GM18526 (cell line): Measurements from ENCODE around the gene PCDHA7.
"Not testable (repeated sequence)": the region's sequence is repeated elsewhere in the genome, so short reads cannot be mapped to it uniquely, and the experiment has no call there.

Source experiments
- POLR2A ChIP-seq: IDR thresholded peaks from 3 replicates; pipeline ENCODE4 v1.6.1; 2011; ENCODE audit not compliant: insufficient read length; ENCODE audit errors: extremely low read depth

Gene PCDHA7

DNA sequence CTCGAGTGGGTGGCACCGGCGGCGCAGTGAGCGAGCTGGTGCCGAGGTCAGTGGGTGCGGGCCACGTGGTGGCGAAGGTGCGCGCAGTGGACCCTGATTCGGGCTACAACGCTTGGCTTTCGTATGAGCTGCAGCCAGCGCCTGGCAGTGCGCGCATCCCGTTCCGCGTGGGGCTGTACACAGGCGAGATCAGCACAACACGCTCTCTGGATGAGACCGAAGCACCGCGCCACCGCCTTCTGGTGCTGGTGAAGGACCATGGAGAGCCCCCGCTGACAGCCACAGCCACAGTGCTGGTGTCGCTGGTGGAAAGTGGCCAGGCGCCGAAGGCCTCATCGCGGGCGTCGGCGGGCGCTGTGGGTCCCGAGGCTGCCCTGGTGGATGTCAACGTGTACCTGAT lies 10.6 kb upstream of the PCDHA7 start:
- no peak for TF ChIP-seq POLR2A

DNA sequence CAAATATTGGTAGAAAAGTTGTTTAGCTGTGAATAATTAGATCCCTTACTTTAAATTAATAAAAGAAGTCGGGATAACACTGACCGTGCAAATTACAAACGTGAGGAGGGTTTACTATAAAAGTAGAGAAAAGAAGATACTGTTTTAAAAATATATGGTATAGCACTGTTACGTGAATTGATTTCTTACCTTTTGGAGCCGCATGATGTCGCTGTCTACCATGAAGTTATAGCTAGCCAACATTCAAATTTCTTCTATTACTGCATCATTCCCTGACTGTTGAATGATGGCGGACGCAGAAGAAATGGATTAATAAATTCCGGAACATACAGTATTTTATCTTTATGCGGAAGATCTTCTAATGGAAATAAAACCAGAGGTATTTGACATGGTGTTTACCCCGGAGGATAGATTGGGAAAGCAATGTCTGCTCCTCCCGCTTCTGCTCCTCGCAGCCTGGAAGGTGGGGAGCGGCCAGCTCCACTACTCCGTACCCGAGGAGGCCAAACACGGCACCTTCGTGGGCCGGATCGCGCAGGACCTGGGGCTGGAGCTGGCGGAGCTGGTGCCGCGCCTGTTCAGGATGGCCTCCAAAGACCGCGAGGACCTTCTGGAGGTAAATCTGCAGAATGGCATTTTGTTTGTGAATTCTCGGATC lies 6.2 kb upstream of the PCDHA7 start, which contains the start of gene PCDHA6:
TSS of gene PCDHA6 (plus strand) at position 257 of the 658 bp plus-strand sequence. CDS start at position 389, 132 bp downstream.
- TF ChIP-seq POLR2A, result no peak

DNA sequence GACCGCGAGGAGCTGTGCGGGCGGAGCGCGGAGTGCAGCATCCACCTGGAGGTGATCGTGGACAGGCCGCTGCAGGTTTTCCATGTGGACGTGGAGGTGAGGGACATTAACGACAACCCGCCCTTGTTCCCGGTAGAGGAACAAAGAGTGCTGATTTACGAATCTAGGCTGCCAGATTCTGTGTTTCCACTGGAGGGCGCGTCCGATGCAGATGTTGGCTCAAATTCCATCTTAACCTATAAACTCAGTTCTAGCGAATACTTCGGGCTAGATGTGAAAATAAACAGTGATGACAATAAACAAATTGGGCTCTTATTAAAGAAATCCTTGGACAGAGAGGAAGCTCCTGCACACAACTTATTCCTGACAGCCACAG lies 5.7 kb upstream of the PCDHA7 start:
- no peak for TF ChIP-seq POLR2A

DNA sequence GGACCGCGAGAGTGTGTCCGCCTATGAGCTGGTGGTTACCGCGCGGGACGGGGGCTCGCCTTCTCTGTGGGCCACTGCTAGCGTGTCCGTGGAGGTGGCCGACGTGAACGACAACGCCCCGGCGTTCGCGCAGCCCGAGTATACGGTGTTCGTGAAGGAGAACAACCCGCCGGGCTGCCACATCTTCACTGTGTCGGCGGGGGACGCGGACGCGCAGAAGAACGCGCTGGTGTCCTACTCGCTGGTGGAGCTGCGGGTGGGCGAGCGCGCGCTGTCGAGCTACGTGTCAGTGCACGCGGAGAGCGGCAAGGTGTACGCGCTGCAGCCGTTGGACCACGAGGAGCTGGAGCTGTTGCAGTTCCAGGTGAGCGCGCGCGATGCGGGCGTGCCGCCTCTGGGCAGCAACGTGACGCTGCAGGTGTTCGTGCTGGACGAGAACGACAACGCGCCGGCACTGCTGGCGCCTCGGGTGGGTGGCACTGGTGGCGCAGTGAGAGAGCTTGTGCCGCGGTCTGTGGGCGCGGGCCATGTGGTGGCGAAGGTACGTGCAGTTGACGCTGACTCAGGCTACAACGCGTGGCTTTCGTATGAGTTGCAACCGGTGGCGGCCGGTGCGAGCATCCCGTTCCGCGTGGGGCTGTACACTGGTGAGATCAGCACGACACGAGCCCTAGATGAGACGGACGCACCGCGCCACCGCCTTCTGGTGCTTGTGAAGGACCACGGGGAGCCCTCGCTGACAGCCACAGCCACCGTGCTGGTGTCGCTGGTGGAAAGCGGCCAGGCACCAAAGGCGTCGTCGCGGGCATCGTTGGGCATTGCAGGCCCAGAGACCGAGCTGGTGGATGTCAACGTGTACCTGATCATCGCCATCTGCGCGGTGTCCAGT lies 1.8 kb downstream of the PCDHA7 start:
- no peak for TF ChIP-seq POLR2A

DNA sequence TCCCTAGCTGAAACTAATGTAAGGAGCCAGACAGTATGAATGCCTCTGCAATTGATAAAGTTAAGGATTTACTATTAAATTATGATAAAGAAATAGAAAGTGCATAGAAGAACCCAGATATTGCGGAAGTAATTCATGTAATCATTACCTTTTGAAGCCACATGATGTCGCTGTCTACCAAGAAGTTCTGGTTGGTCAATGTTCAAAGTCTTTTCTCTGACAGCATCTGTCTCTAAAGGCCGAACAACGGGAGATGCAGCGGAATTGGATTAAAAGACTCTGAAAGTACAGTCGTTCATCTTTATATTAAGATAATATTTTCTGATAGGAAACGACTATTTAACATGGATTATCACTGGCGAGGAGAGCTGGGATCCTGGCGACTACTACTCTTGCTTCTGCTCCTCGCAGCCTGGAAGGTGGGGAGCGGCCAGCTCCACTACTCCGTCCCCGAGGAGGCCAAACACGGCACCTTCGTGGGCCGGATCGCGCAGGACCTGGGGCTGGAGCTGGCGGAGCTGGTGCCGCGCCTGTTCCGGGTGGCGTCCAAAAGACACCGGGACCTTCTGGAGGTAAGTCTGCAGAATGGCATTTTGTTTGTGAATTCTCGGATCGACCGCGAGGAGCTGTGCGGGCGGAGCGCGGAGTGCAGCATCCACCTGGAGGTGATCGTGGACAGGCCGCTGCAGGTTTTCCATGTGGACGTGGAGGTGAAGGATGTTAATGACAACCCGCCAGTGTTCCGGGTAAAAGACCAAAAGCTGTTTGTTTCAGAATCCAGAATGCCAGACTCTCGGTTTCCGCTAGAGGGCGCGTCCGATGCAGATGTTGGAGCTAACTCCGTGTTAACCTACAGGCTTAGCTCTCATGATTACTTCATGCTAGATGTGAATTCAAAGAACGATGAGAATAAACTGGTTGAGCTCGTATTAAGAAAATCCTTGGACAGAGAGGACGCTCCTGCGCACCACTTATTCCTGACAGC lies 7.2 kb downstream of the PCDHA7 start, which contains the start of gene PCDHA8:
TSS of gene PCDHA8 (plus strand) at position 210 of the 985 bp plus-strand sequence. CDS start at position 345, 135 bp downstream.
- TF ChIP-seq POLR2A, result no peak

DNA sequence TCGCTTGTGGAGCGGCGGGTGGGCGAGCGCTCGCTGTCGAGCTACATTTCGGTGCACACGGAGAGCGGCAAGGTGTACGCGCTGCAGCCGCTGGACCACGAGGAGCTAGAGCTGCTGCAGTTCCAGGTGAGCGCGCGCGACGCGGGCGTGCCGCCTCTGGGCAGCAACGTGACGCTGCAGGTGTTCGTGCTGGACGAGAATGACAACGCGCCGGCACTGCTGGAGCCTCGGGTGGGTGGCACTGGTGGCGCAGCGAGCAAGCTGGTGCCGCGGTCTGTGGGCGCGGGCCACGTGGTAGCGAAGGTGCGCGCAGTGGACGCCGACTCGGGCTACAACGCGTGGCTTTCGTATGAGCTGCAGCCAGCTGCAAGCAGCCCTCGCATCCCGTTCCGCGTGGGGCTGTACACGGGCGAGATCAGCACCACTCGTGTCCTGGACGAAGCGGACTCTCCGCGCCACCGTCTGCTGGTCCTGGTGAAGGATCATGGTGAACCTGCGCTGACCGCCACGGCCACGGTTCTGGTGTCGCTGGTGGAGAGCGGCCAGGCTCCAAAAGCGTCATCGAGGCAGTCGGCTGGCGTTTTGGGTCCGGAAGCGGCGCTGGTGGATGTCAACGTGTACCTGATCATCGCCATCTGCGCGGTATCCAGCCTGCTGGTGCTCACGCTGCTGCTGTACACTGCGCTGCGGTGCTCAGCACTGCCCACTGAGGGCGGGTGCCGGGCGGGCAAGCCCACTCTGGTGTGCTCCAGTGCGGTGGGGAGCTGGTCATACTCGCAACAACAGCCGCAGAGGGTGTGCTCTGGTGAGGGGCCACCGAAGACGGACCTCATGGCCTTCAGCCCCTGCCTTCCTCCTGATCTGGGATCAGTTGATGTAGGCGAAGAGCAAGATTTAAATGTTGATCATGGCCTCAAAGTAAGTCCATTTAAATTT lies 9.0 kb downstream of the PCDHA7 start:
- no peak for TF ChIP-seq POLR2A

DNA sequence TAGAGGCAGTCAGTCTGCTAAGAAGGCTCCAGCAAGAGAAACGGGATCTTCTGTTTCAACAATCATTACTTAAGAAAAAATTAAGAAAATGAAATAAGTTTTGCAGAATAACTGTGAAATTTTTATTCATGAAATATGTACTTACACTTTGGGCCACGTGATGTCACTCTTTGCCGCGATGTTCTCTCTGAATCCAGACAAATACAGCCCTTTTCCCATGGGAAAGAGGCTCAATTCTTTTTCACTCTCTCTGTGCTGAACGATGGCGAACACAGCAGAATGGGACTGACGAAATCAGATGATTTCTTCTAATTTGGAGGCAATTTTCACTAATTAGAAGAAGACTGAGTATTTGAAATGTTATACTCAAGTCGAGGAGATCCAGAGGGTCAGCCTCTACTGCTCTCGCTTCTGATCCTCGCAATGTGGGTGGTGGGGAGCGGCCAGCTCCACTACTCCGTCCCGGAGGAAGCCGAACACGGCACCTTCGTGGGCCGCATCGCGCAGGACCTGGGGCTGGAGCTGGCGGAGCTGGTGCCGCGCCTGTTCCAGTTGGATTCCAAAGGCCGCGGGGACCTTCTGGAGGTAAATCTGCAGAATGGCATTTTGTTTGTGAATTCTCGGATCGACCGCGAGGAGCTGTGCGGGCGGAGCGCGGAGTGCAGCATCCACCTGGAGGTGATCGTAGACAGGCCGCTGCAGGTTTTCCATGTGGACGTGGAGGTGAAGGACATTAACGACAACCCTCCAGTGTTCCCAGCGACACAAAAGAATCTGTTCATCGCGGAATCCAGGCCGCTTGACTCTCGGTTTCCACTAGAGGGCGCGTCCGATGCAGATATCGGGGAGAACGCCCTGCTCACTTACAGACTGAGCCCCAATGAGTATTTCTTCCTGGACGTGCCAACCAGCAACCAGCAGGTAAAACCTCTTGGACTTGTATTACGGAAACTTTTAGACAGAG lies 14.4 kb downstream of the PCDHA7 start, which contains the start of gene PCDHA9:
TSS of gene PCDHA9 (plus strand) at position 244 of the 964 bp plus-strand sequence. CDS start at position 358, 114 bp downstream.
- TF ChIP-seq POLR2A, result not testable (repeated sequence)

DNA sequence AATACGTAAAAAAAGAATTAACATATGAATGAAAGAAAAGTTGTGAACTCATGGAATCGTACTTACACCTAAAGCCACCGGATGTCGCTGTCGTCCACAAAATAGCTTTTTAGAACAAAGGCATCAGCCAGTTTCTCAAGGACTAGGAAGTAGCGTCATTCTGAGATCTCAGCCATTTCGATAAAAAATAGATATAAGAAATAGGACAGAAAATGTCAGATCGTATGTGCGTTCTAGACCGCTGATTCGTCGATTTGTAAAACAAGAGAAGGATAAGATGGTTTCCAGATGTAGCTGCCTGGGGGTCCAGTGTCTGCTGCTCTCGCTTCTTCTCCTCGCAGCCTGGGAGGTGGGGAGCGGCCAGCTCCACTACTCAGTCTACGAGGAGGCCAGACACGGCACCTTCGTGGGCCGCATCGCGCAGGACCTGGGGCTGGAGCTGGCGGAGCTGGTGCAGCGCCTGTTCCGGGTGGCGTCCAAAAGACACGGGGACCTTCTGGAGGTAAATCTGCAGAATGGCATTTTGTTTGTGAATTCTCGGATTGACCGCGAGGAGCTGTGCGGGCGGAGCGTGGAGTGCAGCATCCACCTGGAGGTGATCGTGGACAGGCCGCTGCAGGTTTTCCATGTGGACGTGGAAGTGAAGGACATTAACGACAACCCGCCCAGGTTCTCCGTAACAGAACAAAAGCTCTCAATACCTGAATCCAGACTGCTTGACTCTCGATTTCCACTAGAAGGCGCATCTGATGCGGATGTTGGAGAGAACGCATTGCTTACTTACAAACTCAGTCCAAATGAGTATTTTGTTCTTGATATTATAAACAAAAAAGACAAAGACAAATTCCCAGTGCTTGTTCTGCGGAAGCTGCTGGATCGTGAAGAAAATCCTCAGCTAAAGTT lies 22.0 kb downstream of the PCDHA7 start, which contains the start of gene PCDHA10:
TSS of gene PCDHA10 (plus strand) at position 126 of the 903 bp plus-strand sequence. CDS start at position 278, 152 bp downstream.
- no peak for TF ChIP-seq POLR2A

DNA sequence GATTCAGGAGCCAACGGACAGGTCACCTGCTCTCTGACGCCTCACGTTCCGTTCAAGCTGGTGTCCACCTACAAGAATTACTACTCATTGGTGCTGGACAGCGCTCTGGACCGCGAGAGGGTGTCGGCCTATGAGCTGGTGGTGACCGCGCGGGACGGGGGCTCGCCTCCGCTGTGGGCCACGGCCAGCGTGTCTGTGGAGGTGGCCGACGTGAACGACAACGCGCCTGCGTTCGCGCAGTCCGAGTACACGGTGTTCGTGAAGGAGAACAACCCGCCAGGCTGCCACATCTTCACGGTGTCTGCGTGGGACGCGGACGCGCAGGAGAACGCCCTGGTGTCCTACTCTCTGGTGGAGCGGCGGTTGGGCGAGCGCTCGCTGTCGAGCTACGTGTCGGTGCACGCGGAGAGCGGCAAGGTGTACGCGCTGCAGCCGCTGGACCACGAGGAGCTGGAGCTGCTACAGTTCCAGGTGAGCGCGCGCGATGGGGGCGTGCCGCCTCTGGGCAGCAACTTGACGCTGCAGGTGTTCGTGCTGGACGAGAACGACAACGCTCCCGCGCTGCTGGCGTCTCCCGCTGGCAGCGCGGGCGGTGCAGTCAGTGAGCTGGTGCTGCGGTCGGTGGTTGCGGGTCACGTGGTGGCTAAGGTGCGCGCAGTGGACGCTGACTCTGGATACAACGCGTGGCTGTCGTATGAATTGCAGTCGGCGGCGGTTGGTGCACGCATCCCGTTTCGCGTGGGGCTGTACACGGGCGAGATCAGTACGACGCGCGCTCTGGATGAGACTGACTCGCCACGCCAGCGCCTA lies 23.3 kb downstream of the PCDHA7 start:
- TF ChIP-seq POLR2A, result no peak

DNA sequence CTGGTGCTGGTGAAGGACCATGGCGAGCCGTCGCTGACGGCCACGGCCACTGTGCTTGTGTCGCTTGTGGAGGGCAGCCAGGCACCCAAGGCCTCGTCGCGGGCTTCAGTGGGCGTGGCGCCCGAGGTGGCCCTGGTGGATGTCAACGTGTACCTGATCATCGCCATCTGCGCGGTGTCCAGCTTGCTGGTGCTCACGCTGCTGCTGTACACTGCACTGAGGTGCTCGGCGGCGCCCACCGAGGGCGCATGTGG lies 23.8 kb downstream of the PCDHA7 start:
- no peak for TF ChIP-seq POLR2A
